IMR-90 (cell line): Measurements from ENCODE around the gene NPW. TPM values are rescaled to one million over a fixed set of nuclear protein-coding genes. Genes with fewer than 3 reads are reported as not detected.

ENCODE experiments used
- ATAC-seq: fragments of 200-7000 bp; cut with Tn5 transposase; 2 replicates; pipeline ENCODE4 v1.9.1; 2020; ENCODE audit warnings: low read depth, mild to moderate bottlenecking, moderate library complexity
- BruUV-seq: library from RNA; stranded (reverse); fragments of 400-500 nt; replicated peaks from 2 replicates; lab custom pipeline; 2021; lab: Mats Ljungman, UMichigan
- CTCF ChIA-PET: fragments of 300-600 bp; formaldehyde crosslinking; extraction: SDS; loops from one replicate; lab custom pipeline; 2021; ENCODE audit warnings: antibody characterized with exemption; lab: Yijun Ruan, JAX
- POLR2A ChIA-PET: fragments of 300-600 bp; sonication (Branson Sonifier 250); formaldehyde crosslinking; loops from one replicate; lab custom pipeline; 2022; ENCODE audit warnings: antibody characterized with exemption; ENCODE audit not compliant: unreplicated experiment; lab: Charles Lee
- DNase-seq: peaks from one replicate; pipeline ENCODE4 v3.0.0; 2013
- H2AFZ ChIP-seq: replicated peaks from 2 replicates; pipeline ENCODE3; 2013; ENCODE audit warnings: low read length, mild to moderate bottlenecking; ENCODE audit not compliant: poor library complexity
- H2AK5ac ChIP-seq: 2 replicates; pipeline ENCODE4 v1.6.1; 2013; ENCODE audit warnings: low read depth, low read length, inconsistent platforms
- H2AK9ac ChIP-seq: replicated peaks from 2 replicates; pipeline ENCODE3; 2013; ENCODE audit warnings: mild to moderate bottlenecking, low read depth, low read length, moderate library complexity; ENCODE audit not compliant: poor library complexity
- H2BK120ac ChIP-seq: 2 replicates; pipeline ENCODE4 v1.6.1; 2013; ENCODE audit warnings: low read depth, low read length, inconsistent platforms
- H2BK15ac ChIP-seq: 3 replicates; pipeline ENCODE4 v1.6.1; 2013; ENCODE audit warnings: low read depth, low read length, inconsistent platforms
- H2BK20ac ChIP-seq: 2 replicates; pipeline ENCODE4 v1.6.1; 2013; ENCODE audit warnings: low read depth, mild to moderate bottlenecking, inconsistent platforms, low read length, moderate library complexity
- H2BK5ac ChIP-seq: 2 replicates; pipeline ENCODE4 v1.6.1; 2013; ENCODE audit warnings: mild to moderate bottlenecking, low read depth, low read length, inconsistent platforms; ENCODE audit not compliant: poor library complexity, severe bottlenecking
- H3K14ac ChIP-seq: replicated peaks from 2 replicates; pipeline ENCODE4 v1.6.1; 2013; ENCODE audit warnings: low read depth, low read length, inconsistent platforms
- H3K18ac ChIP-seq: 2 replicates; pipeline ENCODE4 v1.6.1; 2013; ENCODE audit warnings: low read depth, low read length, control low read depth
- H3K23ac ChIP-seq: 2 replicates; pipeline ENCODE4 v1.6.1; 2013; ENCODE audit warnings: low read depth, low read length, inconsistent platforms
- H3K27ac ChIP-seq: 2 replicates; pipeline ENCODE4 v1.5.1; 2013; ENCODE audit warnings: mild to moderate bottlenecking, control low read depth, low read length; ENCODE audit not compliant: insufficient read depth
- H3K27me3 ChIP-seq: 2 replicates; pipeline ENCODE4 v1.6.1; 2013; ENCODE audit warnings: low read length; ENCODE audit not compliant: control insufficient read depth, insufficient read depth
- H3K36me3 ChIP-seq: 2 replicates; pipeline ENCODE4 v1.6.1; 2013; ENCODE audit warnings: low read length, mixed read lengths; ENCODE audit not compliant: control insufficient read depth, insufficient read depth
- H3K4ac ChIP-seq: 2 replicates; pipeline ENCODE4 v1.6.1; 2013; ENCODE audit warnings: low read depth, low read length, inconsistent platforms
- H3K4me1 ChIP-seq: 2 replicates; pipeline ENCODE4 v1.6.1; 2013; ENCODE audit warnings: low read length, mixed read lengths; ENCODE audit not compliant: control insufficient read depth, insufficient read depth
- H3K4me2 ChIP-seq: 2 replicates; pipeline ENCODE4 v1.6.1; 2013; ENCODE audit warnings: low read depth, mild to moderate bottlenecking, control low read depth, low read length, moderate library complexity
- H3K4me3 ChIP-seq: 2 replicates; pipeline ENCODE4 v1.5.1; 2013; ENCODE audit warnings: low read depth, mild to moderate bottlenecking, control low read depth, low read length, moderate library complexity; ENCODE audit not compliant: insufficient read depth
- H3K56ac ChIP-seq: 2 replicates; pipeline ENCODE4 v1.6.1; 2013; ENCODE audit warnings: low read length, inconsistent platforms; ENCODE audit not compliant: insufficient read depth; ENCODE audit errors: extremely low read depth
- H3K79me1 ChIP-seq, 2 experiments: 2 replicates each; pipeline ENCODE4 v1.6.1; 2013; ENCODE audit warnings: low read length in 2 of 2, inconsistent platforms in 1 of 2, low read depth in 1 of 2
- H3K9ac ChIP-seq: 2 replicates; pipeline ENCODE4 v1.6.1; 2013; ENCODE audit warnings: low read depth, low read length, control low read depth
- H3K9me1 ChIP-seq: 2 replicates; pipeline ENCODE4 v1.6.1; 2013; ENCODE audit warnings: low read length, inconsistent platforms; ENCODE audit not compliant: insufficient read depth
- H3K9me3 ChIP-seq: 2 replicates; pipeline ENCODE4 v1.6.1; 2013; ENCODE audit warnings: low read length; ENCODE audit not compliant: control insufficient read depth, insufficient read depth
- H4K20me1 ChIP-seq: 2 replicates; pipeline ENCODE4 v1.6.1; 2013; ENCODE audit warnings: low read length, inconsistent platforms; ENCODE audit not compliant: insufficient read depth
- H4K5ac ChIP-seq: 2 replicates; pipeline ENCODE4 v1.6.1; 2013; ENCODE audit warnings: mild to moderate bottlenecking, low read depth, low read length, control low read depth
- H4K8ac ChIP-seq, 2 experiments: 2 replicates each; pipeline ENCODE4 v1.6.1; 2013; ENCODE audit warnings: low read depth in 2 of 2, low read length in 2 of 2, control low read depth in 1 of 2, inconsistent platforms in 1 of 2
- H4K91ac ChIP-seq: 2 replicates; pipeline ENCODE4 v1.6.1; 2013; ENCODE audit warnings: low read depth, low read length, inconsistent platforms; ENCODE audit not compliant: insufficient read depth
- CEBPB ChIP-seq: IDR thresholded peaks from 2 replicates; pipeline ENCODE4 v1.6.1; 2012; ENCODE audit warnings: low read depth, low read length, improper control_type of control experiment
- CTCF ChIP-seq: conservative IDR thresholded peaks from 2 replicates; pipeline ENCODE4 v1.5.1; 2012; ENCODE audit warnings: mild to moderate bottlenecking, low read depth, low read length, improper control_type of control experiment
- FOS ChIP-seq: fragments of 150-350 bp; IDR thresholded peaks from 2 replicates; pipeline ENCODE4 v1.6.1; 2016; ENCODE audit warnings: low read depth, low read length
- RCOR1 ChIP-seq: IDR thresholded peaks from 2 replicates; pipeline ENCODE4 v1.6.1; 2012; ENCODE audit warnings: mild to moderate bottlenecking, low read length, improper control_type of control experiment; ENCODE audit not compliant: insufficient replicate concordance
- SMC3 ChIP-seq: fragments of 150-350 bp; IDR thresholded peaks from 2 replicates; pipeline ENCODE4 v1.6.1; 2016; ENCODE audit warnings: low read depth, mild to moderate bottlenecking, antibody characterized with exemption, low read length, moderate library complexity
- WGBS, 2 experiments: methylation state at CpG; one replicate each; pipeline versions ENCODE4 v1.1.5 to v1.1.7; 2013; ENCODE audit warnings: missing lambda C conversion rate in 2 of 2; ENCODE audit not compliant: insufficient read length in 1 of 2; ENCODE audit errors: extremely low coverage in 2 of 2; 5-methylcytosine and 5-hydroxymethylcytosine counted together
- dilution Hi-C: fragments of 300-500 bp; cut with HindIII; formaldehyde crosslinking; loops from one replicate; pipeline ENCODE4 v1.14.3; 2018; ENCODE audit warnings: low sequenced_read_pairs; ENCODE audit not compliant: unreplicated experiment
- in situ Hi-C: fragments of 300-500 bp; cut with MboI; formaldehyde crosslinking; loops from 3 replicates; pipeline ENCODE4 v1.14.3; 2019; ENCODE audit warnings: low sequenced_read_pairs, inconsistent platforms, mixed read lengths
- intact Hi-C: fragments of 100-400 bp; cut with micrococcal nuclease; formaldehyde crosslinking; loops from 2 replicates; pipeline ENCODE4 v1.10.0; 2022
- polyA plus RNA-seq, 3 experiments: library from polyadenylated mRNA; depleted of rRNA; stranded (reverse); fragments of >200 nt; gene quantifications; 2 replicates each; pipeline ENCODE4 v1.2.3, GENCODE V29; 2012; ENCODE audit warnings: low replicate concordance in 1 of 3
- total RNA-seq: library from RNA; depleted of rRNA; stranded (reverse); fragments of >200 nt; gene quantifications from 2 replicates; pipeline ENCODE4 v1.2.3, GENCODE V29; 2012

NPW gene
- total and polyA plus RNA-seq, 2 of the 4 experiments (the other 2 are of a cell fraction) = 0.18 to 2.0 TPM

- Histone ChIP-seq H2BK5ac (no peak overlapping the region), H3K4me3 (no peak overlapping the region), H2AFZ (no peak overlapping the region), H2BK20ac (no peak overlapping the region), H4K5ac (no peak overlapping the region), H3K9ac (no peak overlapping the region), H4K91ac (no peak overlapping the region), H3K36me3 (peaks cover 48% of the 10 kb centered on the region), H4K20me1 (no peaks in the 10 kb centered on the region; the same call in none of the 2 replicates), H2BK15ac (no peak overlapping the region), H3K27me3 (peaks cover 31% of the 10 kb centered on the region; the same call in 1 of the 2 replicates), H3K4me1 (no peaks in the 10 kb centered on the region), H3K18ac (no peak overlapping the region), H2AK9ac (no peak overlapping the region), H3K9me1 (no peaks in the 10 kb centered on the region), H3K27ac (no peak overlapping the region), H3K23ac (no peak overlapping the region), H3K4ac (no peak overlapping the region), H3K56ac (no peak overlapping the region), H2AK5ac (no peak overlapping the region), H3K79me1 (peaks cover 0 to 8% of the 10 kb centered on the region in 2 experiments; a peak in 1 of 4 replicates), H3K14ac (no peak overlapping the region), H4K8ac (no peak overlapping the region), H3K9me3 (no peaks in the 10 kb centered on the region), H2BK120ac (no peak overlapping the region), H3K4me2 (no peak overlapping the region)
- dilution Hi-C loops (no loop called here), in situ Hi-C loops (no loop called here), intact Hi-C loops (no loop called here)
- TF ChIP-seq CEBPB (no peak), SMC3 (no peak), FOS (no peak), RCOR1 (no peak), CTCF (no peak)
- CTCF ChIA-PET = no interaction called here
- BruUV-seq = no TSS peak
- whole genome bisulfite sequencing, 2 experiments = 93% methylated on average over 9 of the region's 37 CpGs; no CpG with 5 or more reads in 1 of the 2 experiments
- DNase-seq (no peak), ATAC-seq (no peak)
- POLR2A ChIA-PET = no interaction called here
Observed at GRCh38 chr16:1978476-1979120, 41.0 kb upstream of the NPW start.
